HEK293 (cell line): Measurements from ENCODE around the gene LRRC23.

ENCODE experiments used
- TCF7L2 ChIP-seq: IDR thresholded peaks from 2 replicates; pipeline ENCODE4 v1.6.1; 2011; ENCODE audit warnings: low read depth, mild to moderate bottlenecking, inconsistent platforms, low read length, moderate library complexity, borderline replicate concordance
- YY1 ChIP-seq: fragments of 450-650 bp; formaldehyde crosslinking; IDR thresholded peaks from 2 replicates; pipeline ENCODE4 v1.5.1; 2018; ENCODE audit warnings: missing biosample characterization, missing genetic modification characterization
- ZNF175 ChIP-seq: fragments of 450-650 bp; formaldehyde crosslinking; IDR thresholded peaks from 2 replicates; pipeline ENCODE4 v1.5.1; 2016; ENCODE audit warnings: missing biosample characterization, missing genetic modification characterization
- ZNF292 ChIP-seq: fragments of 450-650 bp; formaldehyde crosslinking; IDR thresholded peaks from 2 replicates; pipeline ENCODE4 v1.5.1; 2016; ENCODE audit warnings: low read depth, missing biosample characterization, missing genetic modification characterization, borderline replicate concordance
- ZNF664 ChIP-seq: fragments of 450-650 bp; formaldehyde crosslinking; IDR thresholded peaks from 2 replicates; pipeline ENCODE4 v1.5.1; 2016; ENCODE audit warnings: missing biosample characterization, missing genetic modification characterization
- TF ChIP-seq, protein P1 (sequence below): fragments of 450-650 bp; formaldehyde crosslinking; IDR thresholded peaks from 2 replicates; pipeline ENCODE4 v1.5.1; 2016; ENCODE audit warnings: missing biosample characterization, missing genetic modification characterization

DNA sequence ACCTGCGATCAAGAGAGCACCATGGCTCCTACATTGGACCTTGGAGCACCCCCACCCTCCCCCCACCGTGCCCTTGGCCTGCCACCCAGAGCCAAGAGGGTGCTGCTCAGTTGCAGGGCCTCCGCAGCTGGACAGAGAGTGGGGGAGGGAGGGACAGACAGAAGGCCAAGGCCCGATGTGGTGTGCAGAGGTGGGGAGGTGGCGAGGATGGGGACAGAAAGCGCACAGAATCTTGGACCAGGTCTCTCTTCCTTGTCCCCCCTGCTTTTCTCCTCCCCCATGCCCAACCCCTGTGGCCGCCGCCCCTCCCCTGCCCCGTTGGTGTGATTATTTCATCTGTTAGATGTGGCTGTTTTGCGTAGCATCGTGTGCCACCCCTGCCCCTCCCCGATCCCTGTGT is 37.2 kb downstream of the LRRC23 start:
- TF ChIP-seq, protein P1, sequence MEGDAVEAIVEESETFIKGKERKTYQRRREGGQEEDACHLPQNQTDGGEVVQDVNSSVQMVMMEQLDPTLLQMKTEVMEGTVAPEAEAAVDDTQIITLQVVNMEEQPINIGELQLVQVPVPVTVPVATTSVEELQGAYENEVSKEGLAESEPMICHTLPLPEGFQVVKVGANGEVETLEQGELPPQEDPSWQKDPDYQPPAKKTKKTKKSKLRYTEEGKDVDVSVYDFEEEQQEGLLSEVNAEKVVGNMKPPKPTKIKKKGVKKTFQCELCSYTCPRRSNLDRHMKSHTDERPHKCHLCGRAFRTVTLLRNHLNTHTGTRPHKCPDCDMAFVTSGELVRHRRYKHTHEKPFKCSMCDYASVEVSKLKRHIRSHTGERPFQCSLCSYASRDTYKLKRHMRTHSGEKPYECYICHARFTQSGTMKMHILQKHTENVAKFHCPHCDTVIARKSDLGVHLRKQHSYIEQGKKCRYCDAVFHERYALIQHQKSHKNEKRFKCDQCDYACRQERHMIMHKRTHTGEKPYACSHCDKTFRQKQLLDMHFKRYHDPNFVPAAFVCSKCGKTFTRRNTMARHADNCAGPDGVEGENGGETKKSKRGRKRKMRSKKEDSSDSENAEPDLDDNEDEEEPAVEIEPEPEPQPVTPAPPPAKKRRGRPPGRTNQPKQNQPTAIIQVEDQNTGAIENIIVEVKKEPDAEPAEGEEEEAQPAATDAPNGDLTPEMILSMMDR (tag by site-specific recombination): no peak
- TF ChIP-seq ZNF175 (tag by site-specific recombination) (no peak), YY1 (tag by site-specific recombination) (no peak), ZNF292 (no peak), ZNF664 (no peak), TCF7L2 (no peak)
